Measurements from ENCODE around the gene VGF.
"Not testable (repeated sequence)": the region's sequence is repeated elsewhere in the genome, so short reads cannot be mapped to it uniquely, and the experiment has no call there.

VGF gene

GRCh38 chr7:101137651-101138212, 27.6 kb downstream of the VGF start:
- DNase-seq (ENCODE audit: low read depth): no peak

- no peak for DNase-seq (ENCODE audit: low read depth)
Observed at GRCh38 chr7:101134399-101134980, 30.9 kb downstream of the VGF start.

DNA sequence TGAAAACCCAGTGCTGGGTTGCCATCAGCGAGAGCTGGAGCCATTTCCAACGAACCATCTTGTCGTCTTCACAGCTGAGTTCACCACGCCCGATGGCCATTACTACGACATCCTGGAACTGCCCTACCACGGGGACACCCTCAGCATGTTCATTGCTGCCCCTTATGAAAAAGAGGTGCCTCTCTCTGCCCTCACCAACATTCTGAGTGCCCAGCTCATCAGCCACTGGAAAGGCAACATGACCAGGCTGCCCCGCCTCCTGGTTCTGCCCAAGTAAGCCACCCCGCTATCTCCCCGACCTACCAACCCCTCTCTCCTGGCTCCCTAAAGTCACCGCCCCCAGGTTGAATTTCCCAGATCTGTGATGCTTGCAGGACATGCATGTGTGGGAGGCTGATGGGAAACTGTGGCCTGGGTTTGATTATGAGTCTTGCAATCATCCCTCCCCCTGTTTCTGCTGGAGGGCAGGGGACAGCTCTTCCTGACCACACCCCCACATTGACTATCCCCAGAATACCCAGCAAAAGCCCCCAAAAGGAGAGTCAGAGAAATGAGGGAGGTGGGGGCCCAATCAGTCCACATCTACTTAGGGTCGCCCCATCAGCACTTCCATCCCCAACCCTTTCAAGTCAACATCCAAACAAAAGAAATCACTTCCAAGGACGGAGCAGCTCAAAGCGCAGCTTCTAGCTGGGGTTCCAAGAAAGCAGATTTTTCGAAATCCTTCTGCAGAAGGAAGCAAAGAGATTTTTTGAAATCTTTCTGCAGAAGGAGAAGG, 31.6 kb downstream of the VGF start:
- DNase-seq (ENCODE audit: low read depth): no peak

DNA sequence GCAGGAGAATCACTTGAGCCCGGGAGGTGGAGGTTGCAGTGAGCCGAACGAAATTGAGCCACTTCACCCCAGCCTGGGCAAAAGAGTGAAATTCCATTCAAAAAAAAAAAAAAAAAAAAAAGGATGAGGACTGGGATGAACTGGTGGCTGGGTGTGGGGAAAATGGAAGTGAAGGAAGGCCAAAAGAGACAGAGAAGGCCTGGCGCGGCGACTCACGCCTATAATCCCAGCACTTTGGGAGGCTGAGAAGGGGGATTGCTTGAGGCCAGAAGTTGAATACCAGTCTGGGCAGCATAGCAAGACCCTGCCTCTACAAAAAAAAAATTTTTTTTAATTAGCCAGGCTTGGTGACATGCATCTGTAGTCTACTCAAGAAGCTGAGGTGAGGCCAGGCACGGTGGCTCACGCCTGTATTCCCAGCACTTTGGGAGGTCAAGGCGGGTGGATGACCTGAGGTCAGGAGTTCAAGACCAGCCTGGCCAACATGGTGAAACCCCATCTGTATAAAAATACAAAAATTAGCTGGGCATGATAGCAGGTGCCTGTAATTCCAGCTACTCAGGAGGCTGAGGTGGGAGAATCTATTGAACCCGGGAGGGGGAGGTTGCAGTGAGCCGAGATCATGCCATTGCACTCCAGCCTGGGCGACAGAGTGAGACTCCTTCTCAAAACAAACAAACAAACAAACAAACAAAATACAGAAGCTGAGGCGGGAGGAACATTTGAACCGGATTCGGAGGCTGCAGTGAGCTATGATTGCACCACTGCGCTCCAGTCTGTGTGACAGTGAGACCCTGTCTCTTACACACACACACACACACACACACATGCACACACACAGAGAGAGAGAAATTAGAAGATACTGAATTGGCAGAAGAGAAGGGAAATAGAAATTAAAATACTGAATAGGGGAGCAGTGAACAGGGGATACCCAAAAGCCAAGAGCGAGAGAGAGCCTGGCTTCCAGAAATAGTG, 32.5 kb downstream of the VGF start:
- not testable (repeated sequence) for DNase-seq (ENCODE audit: low read depth)

DNA sequence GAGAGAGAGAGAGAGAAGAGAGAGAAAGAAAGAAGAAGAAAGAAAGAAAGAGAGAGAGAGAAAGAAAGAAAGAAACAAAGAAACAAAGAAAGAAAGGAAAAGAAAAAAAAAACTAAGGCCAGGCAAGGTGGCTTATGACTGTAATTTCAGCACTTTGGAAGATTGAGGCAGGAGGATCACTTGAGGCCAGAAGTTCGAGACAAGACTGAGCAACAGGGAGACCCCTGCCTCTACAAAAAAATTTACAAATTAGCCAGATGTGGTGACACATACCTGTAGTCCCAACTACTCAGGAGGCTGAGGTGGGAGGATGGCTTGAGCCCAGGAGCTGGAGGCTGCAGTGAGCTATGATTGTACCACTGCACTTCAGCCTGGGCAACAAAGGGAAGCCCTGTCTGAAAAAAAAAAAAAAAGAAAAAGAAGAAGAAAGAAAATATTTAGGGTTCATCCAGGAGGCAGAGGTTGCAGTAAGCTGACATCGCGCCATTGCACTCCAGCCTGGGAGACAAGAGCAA, 35.7 kb downstream of the VGF start:
- no peak for DNase-seq (ENCODE audit: low read depth)

DNA sequence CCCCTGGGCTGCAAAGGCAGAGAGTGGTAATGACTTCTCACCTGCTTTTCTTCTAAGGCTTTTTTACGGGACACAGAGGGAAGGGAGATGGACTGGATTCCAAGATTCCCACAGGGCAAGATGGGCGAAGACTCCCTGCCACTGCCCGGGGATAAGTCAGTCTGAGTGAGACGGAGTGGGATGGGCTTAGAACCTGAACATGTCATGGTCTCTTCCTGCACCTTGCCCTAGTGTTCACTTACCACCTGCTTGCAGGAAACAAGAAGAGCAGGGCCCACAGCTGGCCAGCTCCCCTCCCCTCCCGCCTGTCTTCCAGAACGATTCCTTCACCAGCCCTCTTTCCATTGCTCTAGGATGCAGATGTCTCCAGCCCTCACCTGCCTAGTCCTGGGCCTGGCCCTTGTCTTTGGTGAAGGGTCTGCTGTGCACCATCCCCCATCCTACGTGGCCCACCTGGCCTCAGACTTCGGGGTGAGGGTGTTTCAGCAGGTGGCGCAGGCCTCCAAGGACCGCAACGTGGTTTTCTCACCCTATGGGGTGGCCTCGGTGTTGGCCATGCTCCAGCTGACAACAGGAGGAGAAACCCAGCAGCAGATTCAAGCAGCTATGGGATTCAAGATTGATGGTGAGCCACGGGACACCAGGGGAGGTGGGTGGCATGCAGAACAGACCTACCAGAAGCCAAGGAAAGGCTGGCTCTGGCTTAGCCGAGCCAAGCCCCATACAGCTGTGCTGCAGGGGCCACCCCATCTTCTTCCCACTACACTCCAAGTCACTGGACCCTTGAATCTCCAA, 37.1 kb downstream of the VGF start:
- no peak for DNase-seq (ENCODE audit: low read depth)

- DNase-seq (ENCODE audit: low read depth): no peak
Observed at GRCh38 chr7:101127460-101128039, 37.8 kb downstream of the VGF start.

- DNase-seq (ENCODE audit: low read depth): peak; percentile 29
Observed at GRCh38 chr7:101126651-101127459, 38.5 kb downstream of the VGF start, which contains the start of gene SERPINE1. TSS of gene SERPINE1 (plus strand) at chr7:101127104. CDS start at chr7:101128394, 1,290 bp downstream.

GRCh38 chr7:101125989-101126650, 39.2 kb downstream of the VGF start:
- DNase-seq (ENCODE audit: low read depth): no peak

GRCh38 chr7:101124376-101125056, 40.9 kb downstream of the VGF start:
- DNase-seq (ENCODE audit: low read depth): no peak

GRCh38 chr7:101123703-101124068, 41.7 kb downstream of the VGF start:
- DNase-seq (ENCODE audit: low read depth): no peak

GRCh38 chr7:101122933-101123702, 42.3 kb downstream of the VGF start:
- no peak for DNase-seq (ENCODE audit: low read depth)

- no peak for DNase-seq (ENCODE audit: low read depth)
Observed at GRCh38 chr7:101121991-101122932, 43.1 kb downstream of the VGF start.

DNA sequence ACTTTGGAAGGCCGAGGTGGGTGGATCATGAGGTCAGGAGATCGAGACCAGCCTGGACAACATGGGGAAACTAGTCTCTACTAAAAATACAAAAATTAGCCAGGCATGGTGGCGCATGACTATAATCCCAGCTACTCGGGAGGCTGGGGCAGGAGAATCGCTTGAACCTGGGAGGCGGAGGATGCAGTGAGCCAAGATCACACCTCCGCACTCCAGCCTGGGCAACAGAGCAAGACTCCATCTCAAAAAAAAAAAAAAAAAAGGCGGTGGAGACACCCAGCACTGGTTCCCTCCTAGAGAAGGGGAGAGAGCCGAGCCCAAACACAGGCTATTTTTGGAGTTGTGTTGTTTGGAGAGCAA, 43.8 kb downstream of the VGF start:
- DNase-seq (ENCODE audit: low read depth): not testable (repeated sequence)

GRCh38 chr7:101120315-101120714, 45.1 kb downstream of the VGF start:
- no peak for DNase-seq (ENCODE audit: low read depth)

DNA sequence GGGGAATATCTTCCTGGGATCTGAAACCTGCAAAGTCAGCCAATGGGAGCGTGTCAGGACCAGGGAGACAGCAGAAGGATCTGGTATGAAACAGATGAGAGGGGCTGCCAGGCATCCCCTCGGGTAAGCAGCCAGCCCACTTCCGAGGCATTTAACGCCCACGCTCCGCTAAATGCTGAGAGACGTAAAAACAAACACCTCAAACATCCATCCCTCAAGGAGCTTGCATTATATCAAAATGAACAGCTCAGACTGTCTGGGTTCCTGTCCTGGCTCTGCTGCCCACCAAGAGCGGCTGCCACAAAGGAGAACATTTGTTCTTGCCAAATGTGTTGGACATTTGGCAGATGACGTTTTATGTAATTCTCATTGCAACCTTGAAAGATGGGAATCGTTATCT, 45.5 kb downstream of the VGF start:
- DNase-seq (ENCODE audit: low read depth): no peak

DNA sequence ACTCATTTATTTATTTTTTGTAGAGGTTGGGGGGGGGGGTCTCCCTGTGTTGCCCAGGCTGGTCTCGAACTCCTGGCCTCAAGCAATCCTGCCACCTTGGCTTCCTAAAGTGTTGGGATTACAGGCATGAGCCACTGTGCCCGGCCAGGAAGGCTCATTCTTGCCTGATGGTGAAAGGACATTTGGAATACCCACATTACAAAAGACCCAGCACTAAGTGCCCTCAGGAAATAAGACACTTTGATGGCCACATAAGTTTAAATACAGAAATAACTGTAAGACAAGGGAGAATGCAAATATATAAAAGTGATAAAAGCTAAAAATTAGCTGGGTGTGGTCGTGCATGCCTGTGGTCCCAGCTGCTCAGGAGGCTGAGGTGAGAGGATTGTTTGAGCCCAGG, 46.5 kb downstream of the VGF start:
- no peak for DNase-seq (ENCODE audit: low read depth)

All from stimulated activated CD8-positive, alpha-beta memory T cell treated with anti-CD3 and anti-CD28 coated beads, Interleukin-12 subunit alpha, Interleukin-12 subunit beta, amount 100 ng/mL, for 1 hour (primary cell).